HG03469 (cell line): ENCODE data around the gene DDX49.

ENCODE experiments used
- ATAC-seq: cut with Tn5 transposase; IDR thresholded peaks from one replicate; pipeline ENCODE4 v1.9.1; 2021; ENCODE audit warnings: mild to moderate bottlenecking, moderate library complexity, moderate number of reproducible peaks; ENCODE audit not compliant: unreplicated experiment

Gene DDX49, protein sequence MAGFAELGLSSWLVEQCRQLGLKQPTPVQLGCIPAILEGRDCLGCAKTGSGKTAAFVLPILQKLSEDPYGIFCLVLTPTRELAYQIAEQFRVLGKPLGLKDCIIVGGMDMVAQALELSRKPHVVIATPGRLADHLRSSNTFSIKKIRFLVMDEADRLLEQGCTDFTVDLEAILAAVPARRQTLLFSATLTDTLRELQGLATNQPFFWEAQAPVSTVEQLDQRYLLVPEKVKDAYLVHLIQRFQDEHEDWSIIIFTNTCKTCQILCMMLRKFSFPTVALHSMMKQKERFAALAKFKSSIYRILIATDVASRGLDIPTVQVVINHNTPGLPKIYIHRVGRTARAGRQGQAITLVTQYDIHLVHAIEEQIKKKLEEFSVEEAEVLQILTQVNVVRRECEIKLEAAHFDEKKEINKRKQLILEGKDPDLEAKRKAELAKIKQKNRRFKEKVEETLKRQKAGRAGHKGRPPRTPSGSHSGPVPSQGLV

DNA sequence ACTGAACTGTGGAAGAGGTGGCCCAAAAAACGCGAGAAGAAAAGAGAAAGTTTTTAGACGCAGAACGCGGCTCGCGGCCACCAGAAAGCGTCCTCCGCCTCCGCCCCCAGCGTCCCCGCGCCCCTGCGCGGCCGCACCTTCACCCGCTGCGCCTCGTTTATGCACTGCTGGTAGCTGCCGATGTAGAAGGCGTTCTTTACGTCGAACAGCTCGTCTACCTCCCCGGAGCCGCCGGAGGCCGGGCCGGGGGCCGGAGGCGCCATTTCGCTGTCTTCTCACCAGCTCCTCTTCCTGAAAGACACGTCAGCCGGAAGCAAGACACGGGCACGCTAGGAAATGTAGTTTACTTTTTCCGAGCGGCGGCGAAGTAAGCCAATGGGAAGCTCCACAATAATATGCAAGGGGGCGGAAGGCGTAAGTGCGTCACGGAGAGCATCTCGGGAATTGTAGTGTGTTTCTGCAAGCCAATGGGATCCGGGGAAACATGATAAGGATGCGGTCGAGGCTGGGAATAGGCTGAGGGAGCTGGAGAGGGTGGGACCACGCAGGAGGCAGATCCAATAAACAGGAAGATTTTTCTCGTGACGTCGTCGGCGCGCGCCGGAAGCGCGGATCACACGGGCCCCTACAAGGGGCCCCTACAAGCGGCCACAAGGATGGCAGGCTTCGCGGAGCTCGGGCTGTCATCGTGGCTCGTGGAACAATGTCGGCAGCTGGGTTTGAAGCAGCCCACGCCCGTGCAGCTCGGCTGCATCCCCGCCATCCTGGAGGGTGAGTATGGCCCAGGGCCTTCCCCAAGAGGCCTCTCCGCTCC is at the start of gene DDX49, which contains the start of gene COPE:
Gene DDX49, plus strand, starts transcription at position 630 of the 814 bp plus-strand sequence. Its CDS starts 27 bp downstream, at position 657.
Gene COPE, minus strand, starts transcription at position 302 of the 814 bp plus-strand sequence. Its CDS starts 39 bp downstream, at position 263.
- peak; percentile 82 for ATAC-seq

DNA sequence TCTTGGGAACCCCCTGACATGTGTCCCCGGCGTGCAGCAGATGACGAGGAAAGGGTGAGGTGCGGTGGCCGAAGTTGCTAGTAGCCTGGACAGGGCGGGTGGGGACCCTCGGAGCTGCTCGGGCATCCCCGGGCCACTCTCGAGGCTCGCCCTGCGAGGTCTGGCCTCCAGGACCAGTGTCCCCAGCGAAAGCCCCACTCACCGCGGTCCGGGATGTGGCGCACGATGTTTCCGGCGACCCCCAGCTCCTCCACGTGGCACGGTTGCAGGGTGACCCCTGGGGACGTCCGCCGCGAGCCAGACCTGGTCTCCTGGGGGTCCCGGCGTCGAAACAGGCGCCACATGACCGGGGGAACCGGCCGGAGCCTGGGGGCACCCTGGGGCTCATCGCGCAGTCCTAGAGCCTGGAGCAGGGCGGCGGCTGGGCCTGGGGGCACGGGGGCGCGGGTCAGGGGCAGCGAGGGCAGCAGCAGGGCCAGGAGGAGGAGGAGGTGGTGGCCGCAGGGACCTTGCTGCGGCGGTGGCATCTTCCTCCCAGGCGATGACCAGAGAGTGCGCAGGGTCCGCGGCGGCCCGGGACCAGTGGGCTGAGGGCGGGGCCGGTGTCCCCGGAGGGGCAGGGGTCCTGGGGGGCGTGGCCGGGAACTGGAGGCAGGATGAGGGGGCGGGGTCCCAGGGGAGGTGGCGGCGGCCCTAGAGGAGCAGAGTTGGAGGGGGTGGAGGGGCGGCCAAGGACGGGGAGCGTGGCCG is 49.6 kb upstream of the DDX49 start:
- no peak for ATAC-seq

DNA sequence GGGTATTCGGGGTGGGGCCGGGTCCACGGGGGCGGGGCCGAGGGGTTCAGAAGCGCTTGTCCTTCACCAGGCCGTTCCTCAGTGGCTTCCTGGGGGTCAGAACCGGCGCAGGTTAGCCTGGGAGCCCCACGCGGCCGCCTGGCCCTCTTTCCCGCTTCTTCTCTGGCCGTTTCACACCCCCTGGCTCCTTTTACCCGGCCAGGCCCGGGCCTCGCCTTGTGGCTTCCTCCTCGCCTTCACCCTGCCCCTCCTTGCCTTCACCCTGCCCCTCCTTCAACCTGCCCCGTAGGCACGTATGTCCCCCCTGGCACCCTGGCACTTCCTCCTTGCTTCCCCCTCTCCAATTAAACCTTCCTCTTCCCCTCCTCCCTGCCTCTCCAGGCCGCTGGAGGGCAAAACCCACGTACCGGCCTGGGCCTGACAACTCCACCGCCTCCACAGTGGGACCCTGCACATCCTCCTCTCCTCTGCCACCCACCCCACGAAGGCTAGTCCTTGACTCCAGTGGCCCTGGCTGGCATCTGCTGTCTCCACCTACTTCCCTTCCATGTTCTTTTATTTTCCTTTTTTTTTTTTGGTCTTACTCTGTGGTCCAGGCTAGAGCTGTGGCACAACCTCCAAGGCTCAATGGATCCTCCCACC is 48.9 kb upstream of the DDX49 start:
- no peak for ATAC-seq

DNA sequence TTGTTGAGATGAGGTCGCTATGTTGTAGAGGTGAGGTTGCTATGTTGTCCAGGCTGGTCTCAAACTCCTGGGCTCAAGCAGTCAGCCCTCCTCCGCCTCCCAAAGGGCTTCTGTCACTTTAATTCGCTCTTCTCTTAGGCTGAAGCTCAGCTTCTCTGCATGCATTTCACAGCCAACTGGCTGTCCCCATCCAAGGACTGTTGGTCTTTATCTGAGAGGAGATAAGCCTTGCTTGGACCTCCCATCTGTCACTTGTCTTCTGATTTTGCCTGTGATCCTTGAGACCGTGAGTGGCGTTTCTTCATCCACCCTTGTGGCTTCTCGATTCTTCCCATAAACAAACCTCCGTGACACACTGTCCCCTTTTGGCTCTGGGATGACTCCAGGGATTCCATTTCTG is 48.0 kb upstream of the DDX49 start:
- no peak for ATAC-seq

DNA sequence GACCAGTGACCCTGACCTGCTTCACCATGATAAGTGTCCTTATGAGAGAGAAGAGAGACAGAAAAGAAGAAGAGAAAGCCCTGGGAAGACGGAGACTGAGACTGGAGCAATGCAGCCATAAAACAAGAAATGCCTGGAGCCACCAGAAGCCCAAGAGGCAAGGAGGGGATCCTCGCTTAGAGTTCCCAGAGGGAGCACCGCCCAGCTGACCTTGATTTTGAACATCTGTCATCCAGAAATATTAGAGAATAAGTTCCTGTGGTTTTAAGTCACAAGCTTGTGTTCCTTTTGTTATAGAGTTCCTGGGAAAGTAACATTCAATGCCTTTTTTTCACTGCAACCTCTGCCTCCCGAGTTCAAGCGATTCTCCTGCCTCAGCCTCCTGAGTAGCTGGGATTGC is 43.8 kb upstream of the DDX49 start:
- ATAC-seq, result no peak

DNA sequence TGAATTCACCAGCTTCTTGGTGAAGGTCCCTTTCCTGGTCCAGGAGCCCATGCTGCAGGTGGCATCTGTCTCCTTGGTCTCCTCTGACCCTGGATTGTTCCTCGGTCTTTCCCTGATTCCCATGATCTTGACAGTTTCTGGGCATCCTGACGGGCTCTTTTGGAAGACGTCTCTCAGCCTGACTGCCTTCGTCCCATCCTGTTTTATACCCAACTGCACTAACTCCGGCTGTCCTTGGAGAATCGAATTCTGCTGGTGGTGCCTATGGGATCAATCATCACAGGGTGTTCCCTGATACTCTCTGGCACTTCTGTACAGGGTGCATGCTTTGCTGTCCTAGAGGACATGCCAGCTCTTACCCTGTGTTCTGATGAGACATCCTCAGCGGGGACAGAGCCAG is 42.6 kb upstream of the DDX49 start:
- ATAC-seq, result no peak

DNA sequence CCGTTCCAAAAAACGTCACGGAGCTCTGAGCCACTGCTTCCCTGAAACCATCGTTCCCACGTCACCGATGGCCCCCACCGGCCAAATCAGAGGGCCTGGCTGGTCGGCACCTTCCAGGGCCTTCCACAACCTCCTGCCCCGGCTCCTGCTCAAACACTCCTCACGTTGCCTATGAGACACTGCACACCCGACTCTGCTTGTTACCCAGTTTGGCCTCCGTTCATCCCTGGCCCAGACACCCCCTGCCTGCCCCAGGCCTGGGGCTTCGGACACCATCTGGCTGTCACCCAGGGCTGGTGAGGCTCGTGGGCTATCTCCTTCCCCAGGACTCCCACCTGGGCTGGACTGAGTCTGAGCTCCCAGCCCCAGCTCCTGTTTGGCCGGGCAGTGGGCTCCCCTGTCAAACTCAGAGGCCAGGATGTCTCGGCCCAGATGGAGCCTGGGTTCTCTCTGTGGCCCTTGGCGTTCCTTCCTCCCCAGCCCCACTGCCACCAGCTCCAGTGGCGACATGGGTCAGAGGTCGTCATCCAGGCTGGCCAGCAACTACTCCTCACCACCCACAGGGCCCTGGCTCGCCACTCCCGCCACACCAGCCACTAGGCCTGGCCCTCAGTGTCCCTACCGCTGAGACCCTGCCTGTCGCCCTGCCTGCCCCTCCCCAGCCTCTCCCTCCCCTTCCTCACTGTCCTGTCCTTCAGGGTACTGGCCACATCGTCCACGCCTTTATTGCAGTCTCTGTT is 41.3 kb upstream of the DDX49 start:
- no peak for ATAC-seq

DNA sequence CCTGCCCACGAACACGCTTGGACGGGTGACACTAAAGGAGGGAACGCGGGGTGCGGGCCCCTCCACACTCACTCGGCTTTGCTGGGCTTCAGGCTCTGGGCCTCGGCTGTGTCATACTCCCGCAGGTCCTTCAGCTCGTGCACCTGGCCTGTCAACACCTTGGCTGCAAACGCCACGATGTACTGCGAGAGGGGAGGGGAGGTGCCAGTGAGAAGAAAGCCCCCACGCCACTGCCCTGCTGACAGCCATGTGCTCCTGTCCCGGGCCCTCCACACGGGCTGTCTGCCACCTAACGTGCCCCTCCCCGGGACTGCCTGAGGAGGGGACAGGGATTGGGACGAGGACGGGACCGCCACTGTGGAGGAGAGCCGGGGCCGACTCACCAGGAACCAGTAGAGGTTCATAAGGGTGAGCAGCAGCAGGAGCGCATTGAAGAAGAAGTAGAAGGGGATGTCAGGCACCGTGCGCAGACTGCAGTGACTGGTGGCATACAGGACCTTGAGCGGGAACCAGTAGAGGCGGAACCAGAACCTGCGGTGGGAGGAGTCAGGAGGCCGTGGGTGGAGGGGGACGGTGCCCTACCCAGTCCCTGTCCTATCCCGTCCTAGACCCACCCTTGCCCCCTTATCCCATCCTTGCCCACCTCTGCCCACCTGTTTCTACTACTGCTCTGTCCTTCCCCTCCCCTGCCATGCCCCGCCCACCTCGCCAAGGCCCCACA is 40.5 kb upstream of the DDX49 start:
- ATAC-seq, result no peak

DNA sequence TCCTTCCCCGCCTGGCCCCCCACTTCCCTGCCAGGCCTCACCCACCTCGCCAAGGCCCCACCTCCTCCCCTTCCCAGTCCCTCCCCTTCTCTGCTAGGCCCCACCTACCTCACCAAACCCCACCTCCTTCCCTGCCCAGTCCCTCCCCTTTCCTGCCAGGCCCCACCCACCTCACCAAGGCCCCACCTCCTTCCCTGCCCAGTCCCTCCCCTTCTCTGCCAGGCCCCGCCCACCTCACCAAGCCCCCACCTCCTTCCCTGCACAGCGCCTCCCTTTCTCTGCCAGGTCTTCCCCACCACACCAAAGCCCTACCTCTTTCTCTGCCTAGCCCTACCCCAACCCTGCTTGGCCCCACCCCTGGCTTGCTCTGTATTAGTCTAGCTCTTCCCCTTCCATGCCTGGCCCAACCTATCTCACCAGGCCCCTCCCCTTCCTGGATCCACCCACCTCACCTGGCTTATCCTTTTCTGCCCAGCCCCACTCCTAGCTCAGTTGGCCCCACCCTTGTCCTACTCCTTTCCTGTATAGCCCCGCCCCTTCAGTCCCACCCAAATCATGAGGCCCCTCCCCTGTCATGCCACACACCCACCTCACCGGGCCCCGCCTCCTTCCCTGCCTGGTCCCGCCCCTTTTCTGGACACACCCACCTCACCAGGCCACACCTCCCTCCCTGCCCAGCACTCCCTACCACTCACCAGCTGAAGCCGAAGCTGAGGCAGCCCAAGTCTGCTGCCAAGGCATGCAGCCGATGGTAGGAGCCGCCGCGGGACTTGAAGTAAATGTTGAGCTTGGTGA is 39.7 kb upstream of the DDX49 start:
- no peak for ATAC-seq

DNA sequence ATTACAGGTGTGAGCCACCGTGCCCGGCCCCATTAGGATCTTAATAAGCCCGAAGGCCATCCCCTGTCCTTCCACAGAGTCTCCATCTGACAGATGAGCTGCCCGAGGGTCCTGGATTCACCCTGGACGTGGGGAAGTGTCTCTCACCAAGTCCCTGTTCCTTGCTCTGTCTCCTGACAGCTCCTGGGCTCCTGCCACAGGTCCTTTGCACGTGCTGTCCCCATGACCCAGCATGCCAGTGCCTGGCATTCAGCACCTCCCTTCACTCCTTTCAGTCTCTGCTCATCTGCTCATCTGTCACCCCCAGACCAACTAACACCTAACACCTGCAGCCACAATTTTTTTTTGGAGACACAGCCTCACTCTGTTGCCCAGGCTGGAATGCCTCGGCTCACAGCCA is 38.0 kb upstream of the DDX49 start:
- ATAC-seq, result no peak

DNA sequence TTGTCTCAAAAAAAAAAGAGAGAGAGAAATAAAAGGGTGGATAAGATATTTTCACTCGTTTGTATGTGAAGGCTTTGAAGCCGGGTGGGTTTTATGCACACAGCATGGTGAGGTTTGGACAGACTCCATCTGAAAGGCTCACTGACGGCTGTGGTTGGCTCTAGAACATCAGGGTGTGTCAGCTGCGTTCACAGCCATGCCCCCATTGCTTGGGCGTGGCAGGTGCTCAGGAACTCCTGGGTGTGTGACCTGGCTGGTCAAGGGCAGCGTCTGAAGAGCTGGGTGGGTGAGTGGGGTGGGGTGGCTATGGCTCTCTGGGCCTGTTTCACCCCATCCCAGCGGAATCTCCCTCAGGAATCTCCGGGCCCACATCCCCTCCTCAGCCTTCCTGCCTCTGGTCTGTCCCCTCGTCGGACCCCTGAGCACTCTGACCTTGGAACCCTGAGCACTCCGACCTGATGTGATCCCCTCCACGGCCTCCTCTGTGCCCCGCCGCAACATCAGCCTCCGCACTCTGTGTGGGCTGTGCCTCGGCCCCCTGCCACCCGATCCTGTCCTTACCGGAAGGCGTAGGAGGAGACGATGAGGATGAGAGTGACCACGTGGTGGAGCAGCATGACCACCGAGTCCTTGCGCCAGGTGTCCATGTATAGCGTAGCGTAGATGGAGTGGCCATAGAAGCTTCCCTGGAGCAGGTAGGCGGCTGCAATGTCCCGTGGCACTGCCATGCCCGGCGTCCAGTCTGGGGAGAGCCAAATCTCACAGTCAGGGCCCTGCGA is 35.8 kb upstream of the DDX49 start:
- ATAC-seq, result no peak

DNA sequence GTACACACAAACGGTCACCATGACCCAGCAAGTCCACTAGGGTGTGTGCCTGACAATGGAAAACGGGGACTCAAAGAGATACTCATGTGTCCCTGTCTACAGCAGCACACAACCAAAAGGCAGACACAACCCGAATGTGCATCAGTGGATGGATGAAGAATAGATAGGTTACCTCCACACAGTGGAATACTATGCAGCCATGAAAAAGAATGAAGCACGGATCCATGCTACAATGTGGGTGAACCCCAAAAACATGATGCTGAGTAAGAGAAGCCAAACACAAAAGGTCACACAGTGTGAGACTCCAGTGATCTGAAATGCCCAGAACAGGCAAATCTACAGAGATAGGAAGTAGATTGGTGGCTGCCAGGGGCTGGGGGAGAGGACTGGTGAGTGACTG is 32.5 kb upstream of the DDX49 start:
- ATAC-seq, result no peak

DNA sequence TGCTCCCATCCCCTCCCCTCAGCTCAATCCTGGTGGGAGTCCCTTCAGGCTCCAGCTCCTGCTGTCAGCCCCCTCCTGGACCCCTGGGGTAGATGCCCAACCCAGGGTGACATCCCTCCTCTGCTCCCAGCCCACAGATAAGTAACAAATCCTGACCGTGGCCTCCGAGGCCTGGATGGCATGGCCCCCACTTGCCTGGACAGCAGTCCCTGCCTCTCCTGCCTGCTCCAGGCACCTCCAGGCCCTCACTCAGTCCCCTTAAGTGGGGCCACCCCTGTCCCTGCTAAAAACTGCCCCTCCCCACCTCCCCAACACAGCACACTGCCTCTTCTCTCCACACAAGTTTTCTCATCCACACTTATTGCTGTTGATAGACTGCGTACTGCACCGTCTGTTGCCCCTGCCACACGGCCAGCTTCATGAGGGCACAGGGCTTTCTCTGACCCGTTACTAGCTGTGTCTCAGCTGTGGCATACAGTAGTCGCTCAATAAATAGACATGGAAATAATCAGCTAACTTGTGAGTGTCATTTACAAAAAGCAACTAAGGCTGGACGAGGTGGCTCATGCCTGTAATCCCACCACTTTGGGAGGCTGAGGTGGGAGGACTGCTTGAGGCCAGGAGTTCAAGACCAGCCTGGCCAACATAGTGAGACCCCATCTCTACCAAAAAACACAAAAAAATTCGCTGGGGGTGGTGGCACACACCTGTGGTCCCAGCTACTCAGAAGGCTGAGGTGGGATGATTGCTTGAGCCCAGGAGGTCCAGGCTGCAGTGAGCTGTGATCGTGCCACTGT is 29.4 kb upstream of the DDX49 start:
- ATAC-seq, result no peak

DNA sequence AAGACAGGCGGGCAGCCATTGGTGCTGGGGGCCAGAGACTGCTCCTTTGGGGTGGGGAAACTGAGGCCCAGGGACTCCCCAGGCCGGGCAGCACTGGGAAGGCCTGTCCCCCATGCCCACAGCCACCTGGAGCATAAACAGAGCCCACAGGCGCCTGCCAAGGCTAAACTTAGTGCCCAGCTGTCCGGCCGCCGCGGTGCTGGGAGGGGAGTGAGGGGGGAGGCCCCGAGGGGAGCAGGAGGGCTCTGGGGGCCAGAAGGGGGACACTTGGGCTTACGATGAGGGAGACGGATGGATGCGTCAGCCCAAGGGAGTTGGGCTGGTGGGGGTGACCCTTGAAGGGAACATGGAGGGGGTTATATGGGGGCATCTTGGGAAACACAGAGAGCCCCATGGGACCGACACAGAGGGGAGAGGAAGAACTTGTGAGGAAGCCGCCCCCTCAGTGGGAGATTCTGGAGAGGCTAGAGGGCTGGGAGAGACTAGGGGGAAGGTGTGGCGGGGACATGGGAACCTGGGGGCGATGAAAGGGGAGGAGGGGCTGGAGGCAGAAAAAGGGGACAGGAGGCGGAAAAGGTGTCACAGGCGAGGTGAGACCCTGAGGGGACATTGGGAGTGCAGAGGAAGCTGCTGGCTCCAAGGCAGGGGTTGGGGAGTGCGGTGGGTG is 25.8 kb upstream of the DDX49 start:
- ATAC-seq, result no peak

DNA sequence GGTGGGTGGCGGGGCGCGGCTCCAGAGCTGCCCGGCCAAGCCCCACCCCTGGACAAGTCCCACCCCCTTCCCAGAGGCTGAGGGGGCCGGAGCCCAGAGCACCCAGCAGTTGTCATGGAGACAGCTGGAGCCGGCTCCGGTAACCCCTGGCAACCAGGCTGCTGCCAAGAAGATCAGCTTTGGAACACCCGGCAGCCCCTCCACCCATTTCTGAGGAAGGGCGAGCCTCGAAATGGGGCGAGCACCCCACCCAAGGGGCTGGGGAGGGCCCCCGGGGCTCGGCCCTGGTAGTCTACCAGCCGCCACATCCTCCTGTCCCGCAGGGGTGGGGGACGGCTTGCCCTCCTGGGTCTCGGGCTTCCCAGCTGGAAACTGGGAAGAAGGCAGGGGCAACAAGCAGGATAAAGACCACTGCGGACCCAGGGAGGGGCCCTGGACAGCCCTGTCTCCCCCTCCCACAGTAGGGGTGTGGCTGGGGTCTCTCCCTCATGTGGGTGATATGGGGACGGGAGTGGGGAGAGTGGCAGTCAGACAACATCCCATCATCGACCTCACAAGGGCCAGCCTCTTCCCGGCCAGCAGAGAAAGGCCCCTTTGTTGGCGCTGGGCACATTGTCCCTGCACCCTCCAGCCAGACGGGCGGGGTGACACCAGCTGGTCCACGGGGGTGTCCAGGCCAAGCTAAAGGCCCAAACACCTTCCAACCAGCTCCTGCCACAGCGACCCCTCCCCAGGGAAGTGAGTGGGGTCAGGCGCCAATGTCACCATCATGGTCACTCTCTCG is 25.1 kb upstream of the DDX49 start:
- ATAC-seq, result no peak
